DND-41 (cell line): Measurements from ENCODE around the gene PRDM15.

ENCODE experiments used
- ATAC-seq: fragments of 200-7000 bp; cut with Tn5 transposase; 3 replicates; pipeline ENCODE4 v1.9.1; 2021; ENCODE audit warnings: low read depth; ENCODE audit not compliant: insufficient read depth
- DNase-seq: peaks from one replicate; pipeline ENCODE4 v3.0.0-alpha.2; 2020
- H2AFZ ChIP-seq: 2 replicates; pipeline ENCODE4 v1.6.0; 2012; ENCODE audit warnings: low read depth, low read length
- H3K27ac ChIP-seq: 2 replicates; pipeline ENCODE4 v1.5.1; 2012; ENCODE audit warnings: low read length, inconsistent platforms
- H3K27me3 ChIP-seq: fragments of 200-600 bp; sonication (generic); 2 replicates; pipeline ENCODE4 v1.6.0; 2012; ENCODE audit warnings: low read length, mild to moderate bottlenecking, inconsistent platforms; ENCODE audit not compliant: insufficient read depth, poor library complexity
- H3K36me3 ChIP-seq: 2 replicates; pipeline ENCODE4 v1.5.1; 2012; ENCODE audit warnings: low read length, inconsistent platforms; ENCODE audit not compliant: insufficient read depth
- H3K4me1 ChIP-seq: 2 replicates; pipeline ENCODE4 v1.5.1; 2012; ENCODE audit warnings: mild to moderate bottlenecking, low read length; ENCODE audit not compliant: insufficient read depth
- H3K4me2 ChIP-seq: 2 replicates; pipeline ENCODE4 v1.6.0; 2012; ENCODE audit warnings: mild to moderate bottlenecking, moderate library complexity, low read length, inconsistent platforms; ENCODE audit not compliant: insufficient read depth
- H3K4me3 ChIP-seq, 2 experiments: fragments of 200-600 bp in 1 of 2; shearing (Covaris generic) in 1 of 2; 2 replicates each; pipeline ENCODE4 v1.5.1; 2012 to 2016; ENCODE audit warnings: inconsistent platforms in 2 of 2, low read length in 2 of 2, mild to moderate bottlenecking in 2 of 2, low read depth in 1 of 2, moderate library complexity in 1 of 2
- H3K79me2 ChIP-seq: 2 replicates; pipeline ENCODE4 v1.6.0; 2012; ENCODE audit warnings: low read length, inconsistent platforms; ENCODE audit not compliant: insufficient read depth
- H3K9ac ChIP-seq: 2 replicates; pipeline ENCODE4 v1.6.0; 2012; ENCODE audit warnings: low read depth, mild to moderate bottlenecking, inconsistent platforms, low read length, moderate library complexity
- H3K9me3 ChIP-seq: 2 replicates; pipeline ENCODE4 v1.5.1; 2012; ENCODE audit warnings: low read length, moderate library complexity, mild to moderate bottlenecking, inconsistent platforms; ENCODE audit not compliant: insufficient read depth, severe bottlenecking
- H4K20me1 ChIP-seq: 2 replicates; pipeline ENCODE4 v1.6.0; 2012; ENCODE audit warnings: low read length; ENCODE audit not compliant: insufficient read depth
- EZH2 ChIP-seq: IDR thresholded peaks from 3 replicates; pipeline ENCODE4 v1.6.1; 2012; ENCODE audit warnings: borderline replicate concordance, low read depth, mild to moderate bottlenecking, moderate library complexity, low read length, inconsistent platforms; ENCODE audit not compliant: severe bottlenecking
- TF ChIP-seq, protein P1 (sequence below): IDR thresholded peaks from 2 replicates; pipeline ENCODE4 v1.5.1; 2012; ENCODE audit warnings: borderline replicate concordance, low read length, moderate library complexity, mild to moderate bottlenecking; ENCODE audit not compliant: poor library complexity, severe bottlenecking; ENCODE audit errors: extremely low read depth

Gene PRDM15

DNA sequence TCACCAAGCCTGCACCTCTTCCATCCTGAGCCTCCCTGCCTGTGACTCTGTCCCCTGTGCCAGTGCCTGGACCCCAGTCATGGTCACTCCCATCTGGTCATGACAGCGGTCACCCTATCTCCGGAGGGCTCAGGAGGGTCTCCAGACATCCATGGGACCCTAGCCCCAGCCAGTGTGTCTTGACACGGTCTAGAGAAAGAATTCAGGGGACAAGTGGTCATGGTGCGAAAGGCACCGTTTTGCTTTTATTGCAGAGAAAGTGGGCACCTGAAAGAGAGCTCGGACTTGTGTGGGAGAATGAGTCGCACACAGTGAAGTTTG is 107.6 kb downstream of the PRDM15 start:
- no peaks in the 10 kb centered on the region for H4K20me1 ChIP-seq
- H3K36me3 ChIP-seq, result no peaks in the 10 kb centered on the region
- DNase-seq (no peak), ATAC-seq (no peak)
- H3K9me3 ChIP-seq, result peaks cover 7% of the 10 kb centered on the region
- no peak overlapping the region for H2AFZ ChIP-seq
- peaks cover 100% of the 10 kb centered on the region for H3K4me1 ChIP-seq
- TF ChIP-seq EZH2, result no peak
- TF ChIP-seq, protein P1, sequence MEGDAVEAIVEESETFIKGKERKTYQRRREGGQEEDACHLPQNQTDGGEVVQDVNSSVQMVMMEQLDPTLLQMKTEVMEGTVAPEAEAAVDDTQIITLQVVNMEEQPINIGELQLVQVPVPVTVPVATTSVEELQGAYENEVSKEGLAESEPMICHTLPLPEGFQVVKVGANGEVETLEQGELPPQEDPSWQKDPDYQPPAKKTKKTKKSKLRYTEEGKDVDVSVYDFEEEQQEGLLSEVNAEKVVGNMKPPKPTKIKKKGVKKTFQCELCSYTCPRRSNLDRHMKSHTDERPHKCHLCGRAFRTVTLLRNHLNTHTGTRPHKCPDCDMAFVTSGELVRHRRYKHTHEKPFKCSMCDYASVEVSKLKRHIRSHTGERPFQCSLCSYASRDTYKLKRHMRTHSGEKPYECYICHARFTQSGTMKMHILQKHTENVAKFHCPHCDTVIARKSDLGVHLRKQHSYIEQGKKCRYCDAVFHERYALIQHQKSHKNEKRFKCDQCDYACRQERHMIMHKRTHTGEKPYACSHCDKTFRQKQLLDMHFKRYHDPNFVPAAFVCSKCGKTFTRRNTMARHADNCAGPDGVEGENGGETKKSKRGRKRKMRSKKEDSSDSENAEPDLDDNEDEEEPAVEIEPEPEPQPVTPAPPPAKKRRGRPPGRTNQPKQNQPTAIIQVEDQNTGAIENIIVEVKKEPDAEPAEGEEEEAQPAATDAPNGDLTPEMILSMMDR, result no peak
- H3K9ac ChIP-seq, result 0 out of 2 replicates have a peak overlapping the region, but pooled peaks have one; percentile 5
- H3K4me3 ChIP-seq, result no peak overlapping the region
- peak overlapping the region; percentile 96 for H3K27ac ChIP-seq
- no peak overlapping the region for H3K4me2 ChIP-seq
- no peaks in the 10 kb centered on the region for H3K27me3 ChIP-seq
- peaks cover 7% of the 10 kb centered on the region; the same call in 1 of the 2 replicates for H3K79me2 ChIP-seq

- H3K36me3 ChIP-seq, result no peaks in the 10 kb centered on the region
- H3K4me2 ChIP-seq, result no peak overlapping the region
- H3K9me3 ChIP-seq, result peaks cover 7% of the 10 kb centered on the region
- 0 out of 2 replicates have a peak overlapping the region, but pooled peaks have one; percentile 5 for H3K9ac ChIP-seq
- no peak overlapping the region for H2AFZ ChIP-seq
- ATAC-seq, result no peak
- H4K20me1 ChIP-seq, result no peaks in the 10 kb centered on the region
- peak overlapping the region; percentile 96 for H3K27ac ChIP-seq
- no peak for TF ChIP-seq EZH2
- TF ChIP-seq, protein P1, result no peak
- no peaks in the 10 kb centered on the region for H3K27me3 ChIP-seq
- DNase-seq, result no peak
- no peak overlapping the region for H3K4me3 ChIP-seq
- peaks cover 7% of the 10 kb centered on the region; the same call in 1 of the 2 replicates for H3K79me2 ChIP-seq
- peaks cover 100% of the 10 kb centered on the region for H3K4me1 ChIP-seq
Measured at GRCh38 chr21:41770901-41771624, 108.1 kb downstream of the PRDM15 start.

DNA sequence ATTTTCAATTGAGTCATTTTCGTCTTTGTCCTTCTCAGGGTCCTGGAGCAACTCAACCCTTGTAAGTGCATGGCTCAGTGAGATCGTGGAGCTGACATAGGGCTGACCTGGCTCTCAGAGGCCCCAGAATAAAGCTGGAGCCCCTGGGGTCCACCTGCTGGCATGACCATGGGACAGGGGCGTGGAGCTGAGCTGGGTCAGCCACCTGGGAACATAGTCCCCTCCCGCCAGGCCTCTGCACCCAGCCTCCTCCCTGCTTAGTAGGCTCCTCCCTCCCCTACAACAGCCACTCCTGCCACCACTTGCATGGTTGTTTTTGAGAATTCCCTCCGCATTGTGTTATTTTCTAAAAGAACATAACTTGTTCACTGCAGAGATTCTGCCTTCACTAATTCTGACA is 109.2 kb downstream of the PRDM15 start:
- ATAC-seq, result no peak
- TF ChIP-seq EZH2, result no peak
- TF ChIP-seq, protein P1, result no peak
- peak overlapping the region; percentile 60 for H3K4me2 ChIP-seq
- peak overlapping the region; percentile 63 for H3K9ac ChIP-seq
- H3K79me2 ChIP-seq, result peaks cover 7% of the 10 kb centered on the region; the same call in 1 of the 2 replicates
- no peaks in the 10 kb centered on the region for H4K20me1 ChIP-seq
- H3K4me1 ChIP-seq, result peaks cover 100% of the 10 kb centered on the region
- DNase-seq, result no peak
- no peaks in the 10 kb centered on the region for H3K36me3 ChIP-seq
- H2AFZ ChIP-seq, result no peak overlapping the region
- H3K27ac ChIP-seq, result peak overlapping the region; percentile 96
- peak overlapping the region in 1 of 2 experiments; percentile 38; a peak in 1 of 4 replicates for H3K4me3 ChIP-seq
- peaks cover 7% of the 10 kb centered on the region for H3K9me3 ChIP-seq
- no peaks in the 10 kb centered on the region for H3K27me3 ChIP-seq
